GM12892 (cell line): ENCODE data around the gene FAAP24.
"Not testable (repeated sequence)": the region's sequence is repeated elsewhere in the genome, so short reads cannot be mapped to it uniquely, and the experiment has no call there.

Source experiments
- DNase-seq: peaks from one replicate; pipeline ENCODE4 v3.0.0; 2011; ENCODE audit not compliant: insufficient read length
- FAIRE-seq: peaks from 2 replicates; lab custom pipeline; 2011; peaks lifted over from hg19 to GRCh38; lab: Jason Lieb, UNC
- POLR2A ChIP-seq: IDR thresholded peaks from 2 replicates; pipeline ENCODE4 v1.6.1; 2011; ENCODE audit warnings: low read depth, low read length, control low read depth
- POLR2AphosphoS5 ChIP-seq: IDR thresholded peaks from 2 replicates; pipeline ENCODE4 v1.6.1; 2011; ENCODE audit warnings: low read depth, low read length, control low read depth
- TAF1 ChIP-seq: IDR thresholded peaks from 2 replicates; pipeline ENCODE4 v1.6.1; 2011; ENCODE audit warnings: low read depth, mild to moderate bottlenecking, control low read depth, low read length, borderline replicate concordance

Gene FAAP24

GRCh38 chr19:33005440-33005839, 33.4 kb downstream of the FAAP24 start:
- TF ChIP-seq POLR2AphosphoS5 = no peak
- no peak for TF ChIP-seq POLR2A
- TF ChIP-seq TAF1 = no peak
- FAIRE-seq = no peak
- DNase-seq = no peak

DNA sequence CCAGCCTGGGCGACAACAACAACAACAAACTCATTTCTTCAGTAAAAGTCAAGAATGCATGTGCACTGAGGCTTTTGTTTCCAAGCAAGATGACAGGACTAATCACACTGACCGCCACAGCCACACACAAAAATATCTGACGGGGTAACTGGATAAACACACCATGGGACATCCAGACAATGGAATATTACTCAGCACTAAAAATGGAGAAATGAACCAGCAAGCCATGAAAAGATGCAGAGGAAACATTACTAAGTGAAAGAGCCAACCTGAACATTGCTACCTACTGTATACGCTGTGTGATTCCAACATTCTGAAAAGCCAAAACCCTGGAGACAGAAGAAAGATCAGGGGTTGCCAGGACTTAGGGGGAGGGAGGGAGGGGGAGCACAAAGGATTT, 36.7 kb downstream of the FAAP24 start:
- FAIRE-seq (no peak), DNase-seq (no peak)
- TF ChIP-seq TAF1 (no peak), POLR2AphosphoS5 (no peak), POLR2A (no peak)

DNA sequence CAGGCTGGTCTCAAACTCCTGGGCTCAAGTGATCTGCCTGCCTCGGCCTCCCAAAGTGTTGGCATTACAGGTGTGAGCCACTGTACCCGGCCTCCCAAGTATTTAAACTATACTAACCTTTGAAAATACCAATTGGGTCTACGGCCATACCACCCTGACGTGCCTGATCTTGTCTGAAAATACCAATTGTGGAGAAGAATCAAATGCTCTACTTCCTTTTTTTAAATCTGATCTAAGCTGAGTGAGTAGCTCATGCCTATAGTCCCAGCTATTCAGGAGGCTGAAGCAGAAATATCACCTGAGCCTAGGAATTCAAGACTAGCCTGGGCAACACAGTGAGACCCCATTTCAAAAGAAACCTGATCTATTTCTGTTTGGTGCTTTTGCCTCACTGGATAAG, 38.8 kb downstream of the FAAP24 start:
- FAIRE-seq, DNase-seq: not testable (repeated sequence)

- FAIRE-seq (no peak), DNase-seq (no peak)
- TF ChIP-seq POLR2A (no peak), TAF1 (no peak), POLR2AphosphoS5 (no peak)
These were observed 50.6 kb downstream of the FAAP24 start for GRCh38 chr19:33022472-33023116.

GRCh38 chr19:33024398-33024797, 52.4 kb downstream of the FAAP24 start:
- FAIRE-seq (no peak), DNase-seq (no peak)
- TF ChIP-seq POLR2AphosphoS5 = no peak
- TF ChIP-seq TAF1 = no peak
- no peak for TF ChIP-seq POLR2A

- not testable (repeated sequence) for FAIRE-seq
These were observed 53.6 kb downstream of the FAAP24 start for GRCh38 chr19:33025468-33026238.

DNA sequence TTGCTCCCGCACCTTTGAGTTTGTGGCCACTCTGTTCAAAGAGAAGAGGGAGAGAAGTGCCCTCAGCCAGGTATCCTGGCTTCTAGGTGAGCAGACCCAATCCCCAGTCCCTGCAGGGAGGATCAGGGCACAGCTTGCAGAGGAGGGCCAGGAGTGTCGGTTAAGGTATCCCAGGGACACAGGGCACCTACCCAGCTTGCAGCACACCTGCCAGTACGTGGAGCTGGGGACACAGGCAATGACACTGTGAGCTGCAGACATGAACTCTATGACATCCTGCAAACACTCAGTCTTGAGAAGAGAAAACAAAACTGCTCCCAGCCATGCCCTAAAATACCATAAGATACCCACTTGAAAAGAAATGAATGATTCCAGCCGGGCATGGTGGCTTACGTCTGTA, 54.6 kb downstream of the FAAP24 start:
- FAIRE-seq, DNase-seq: not testable (repeated sequence)

More at GRCh38 chr19:33025468-33026238, 53.6 kb downstream of the FAAP24 start:
- DNase-seq = not testable (repeated sequence)
